DND-41 (cell line): ENCODE data around the gene NT5M.
"Not testable (repeated sequence)": the region's sequence is repeated elsewhere in the genome, so short reads cannot be mapped to it uniquely, and the experiment has no call there.

Experiments used
- ATAC-seq: fragments of 200-7000 bp; cut with Tn5 transposase; 3 replicates; pipeline ENCODE4 v1.9.1; 2021; ENCODE audit warnings: low read depth; ENCODE audit not compliant: insufficient read depth
- DNase-seq: peaks from one replicate; pipeline ENCODE4 v3.0.0-alpha.2; 2020
- H2AFZ ChIP-seq: 2 replicates; pipeline ENCODE4 v1.6.0; 2012; ENCODE audit warnings: low read depth, low read length
- H3K27ac ChIP-seq: 2 replicates; pipeline ENCODE4 v1.5.1; 2012; ENCODE audit warnings: low read length, inconsistent platforms
- H3K27me3 ChIP-seq: fragments of 200-600 bp; sonication (generic); 2 replicates; pipeline ENCODE4 v1.6.0; 2012; ENCODE audit warnings: low read length, mild to moderate bottlenecking, inconsistent platforms; ENCODE audit not compliant: insufficient read depth, poor library complexity
- H3K36me3 ChIP-seq: 2 replicates; pipeline ENCODE4 v1.5.1; 2012; ENCODE audit warnings: low read length, inconsistent platforms; ENCODE audit not compliant: insufficient read depth
- H3K4me1 ChIP-seq: 2 replicates; pipeline ENCODE4 v1.5.1; 2012; ENCODE audit warnings: mild to moderate bottlenecking, low read length; ENCODE audit not compliant: insufficient read depth
- H3K4me2 ChIP-seq: 2 replicates; pipeline ENCODE4 v1.6.0; 2012; ENCODE audit warnings: mild to moderate bottlenecking, moderate library complexity, low read length, inconsistent platforms; ENCODE audit not compliant: insufficient read depth
- H3K4me3 ChIP-seq, 2 experiments: fragments of 200-600 bp in 1 of 2; shearing (Covaris generic) in 1 of 2; 2 replicates each; pipeline ENCODE4 v1.5.1; 2012 to 2016; ENCODE audit warnings: inconsistent platforms in 2 of 2, low read length in 2 of 2, mild to moderate bottlenecking in 2 of 2, low read depth in 1 of 2, moderate library complexity in 1 of 2
- H3K79me2 ChIP-seq: 2 replicates; pipeline ENCODE4 v1.6.0; 2012; ENCODE audit warnings: low read length, inconsistent platforms; ENCODE audit not compliant: insufficient read depth
- H3K9ac ChIP-seq: 2 replicates; pipeline ENCODE4 v1.6.0; 2012; ENCODE audit warnings: low read depth, mild to moderate bottlenecking, inconsistent platforms, low read length, moderate library complexity
- H3K9me3 ChIP-seq: 2 replicates; pipeline ENCODE4 v1.5.1; 2012; ENCODE audit warnings: low read length, moderate library complexity, mild to moderate bottlenecking, inconsistent platforms; ENCODE audit not compliant: insufficient read depth, severe bottlenecking
- H4K20me1 ChIP-seq: 2 replicates; pipeline ENCODE4 v1.6.0; 2012; ENCODE audit warnings: low read length; ENCODE audit not compliant: insufficient read depth
- EZH2 ChIP-seq: IDR thresholded peaks from 3 replicates; pipeline ENCODE4 v1.6.1; 2012; ENCODE audit warnings: borderline replicate concordance, low read depth, mild to moderate bottlenecking, moderate library complexity, low read length, inconsistent platforms; ENCODE audit not compliant: severe bottlenecking
- TF ChIP-seq, protein P1 (sequence below): IDR thresholded peaks from 2 replicates; pipeline ENCODE4 v1.5.1; 2012; ENCODE audit warnings: borderline replicate concordance, low read length, moderate library complexity, mild to moderate bottlenecking; ENCODE audit not compliant: poor library complexity, severe bottlenecking; ENCODE audit errors: extremely low read depth

NT5M gene

DNA sequence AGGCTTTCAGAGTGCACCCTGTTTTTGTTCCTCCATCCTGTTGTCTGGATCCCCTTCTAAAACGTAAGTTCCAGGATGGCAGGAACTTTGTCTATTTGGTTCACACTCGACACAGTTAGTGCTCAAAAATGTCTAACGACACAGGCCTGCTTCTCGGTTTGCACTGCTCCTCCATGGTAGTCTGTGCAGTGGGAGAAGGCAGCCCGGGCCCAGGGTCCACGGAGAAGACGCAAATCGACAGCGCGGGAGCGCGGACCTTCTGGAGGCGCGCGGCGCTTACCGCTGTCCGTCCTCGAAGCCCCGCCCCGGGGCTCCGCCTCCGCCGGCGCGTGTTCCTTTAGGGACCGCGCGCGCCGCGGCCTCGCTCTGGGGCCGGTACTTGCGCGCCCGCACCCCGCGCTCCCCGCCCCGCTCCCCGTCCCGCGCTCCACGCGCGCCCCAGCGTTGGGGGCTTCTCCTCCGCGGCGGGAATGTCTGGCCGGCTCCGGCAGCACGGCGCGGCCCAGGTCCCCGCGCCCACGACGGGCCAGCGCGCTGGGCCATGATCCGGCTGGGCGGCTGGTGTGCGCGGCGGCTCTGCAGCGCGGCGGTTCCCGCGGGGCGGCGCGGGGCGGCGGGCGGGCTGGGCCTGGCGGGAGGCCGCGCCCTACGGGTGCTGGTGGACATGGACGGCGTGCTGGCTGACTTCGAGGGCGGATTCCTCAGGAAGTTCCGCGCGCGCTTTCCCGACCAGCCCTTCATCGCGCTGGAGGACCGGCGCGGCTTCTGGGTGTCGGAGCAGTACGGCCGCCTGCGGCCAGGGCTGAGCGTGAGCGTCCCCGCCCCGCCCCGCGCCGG lies at the start of gene NT5M:
TSS of gene NT5M (plus strand) at position 364 of the 837 bp plus-strand sequence. CDS start at position 542, 178 bp downstream.
- peak; percentile 81 for DNase-seq
- peak within 1 kb of the TSS; percentile 100 for H2AFZ ChIP-seq
- peaks cover 38% of the 10 kb centered on the region for H3K4me1 ChIP-seq
- no peaks in the 10 kb centered on the region for H3K36me3 ChIP-seq
- no peaks in the 10 kb centered on the region; the same call in 1 of the 2 replicates for H4K20me1 ChIP-seq
- ATAC-seq = peak; percentile 73
- no peaks in the 10 kb centered on the region for H3K9me3 ChIP-seq
- H3K27ac ChIP-seq = peak within 1 kb of the TSS; percentile 91
- H3K4me2 ChIP-seq = peak within 1 kb of the TSS; percentile 93
- TF ChIP-seq, protein P1, sequence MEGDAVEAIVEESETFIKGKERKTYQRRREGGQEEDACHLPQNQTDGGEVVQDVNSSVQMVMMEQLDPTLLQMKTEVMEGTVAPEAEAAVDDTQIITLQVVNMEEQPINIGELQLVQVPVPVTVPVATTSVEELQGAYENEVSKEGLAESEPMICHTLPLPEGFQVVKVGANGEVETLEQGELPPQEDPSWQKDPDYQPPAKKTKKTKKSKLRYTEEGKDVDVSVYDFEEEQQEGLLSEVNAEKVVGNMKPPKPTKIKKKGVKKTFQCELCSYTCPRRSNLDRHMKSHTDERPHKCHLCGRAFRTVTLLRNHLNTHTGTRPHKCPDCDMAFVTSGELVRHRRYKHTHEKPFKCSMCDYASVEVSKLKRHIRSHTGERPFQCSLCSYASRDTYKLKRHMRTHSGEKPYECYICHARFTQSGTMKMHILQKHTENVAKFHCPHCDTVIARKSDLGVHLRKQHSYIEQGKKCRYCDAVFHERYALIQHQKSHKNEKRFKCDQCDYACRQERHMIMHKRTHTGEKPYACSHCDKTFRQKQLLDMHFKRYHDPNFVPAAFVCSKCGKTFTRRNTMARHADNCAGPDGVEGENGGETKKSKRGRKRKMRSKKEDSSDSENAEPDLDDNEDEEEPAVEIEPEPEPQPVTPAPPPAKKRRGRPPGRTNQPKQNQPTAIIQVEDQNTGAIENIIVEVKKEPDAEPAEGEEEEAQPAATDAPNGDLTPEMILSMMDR = no peak
- no peak for TF ChIP-seq EZH2
- peak within 1 kb of the TSS; percentile 84 for H3K9ac ChIP-seq
- no peaks in the 10 kb centered on the region for H3K27me3 ChIP-seq
- peak within 1 kb of the TSS; percentile 83 to 84 for H3K4me3 ChIP-seq
- H3K79me2 ChIP-seq = peaks cover 9% of the 10 kb centered on the region

- Histone ChIP-seq H3K4me3 (no peak overlapping the region), H2AFZ (no peak overlapping the region), H3K27me3 (no peaks in the 10 kb centered on the region), H3K36me3 (peaks cover 91% of the 10 kb centered on the region), H3K4me1 (no peaks in the 10 kb centered on the region), H3K27ac (no peak overlapping the region), H4K20me1 (no peaks in the 10 kb centered on the region), H3K9me3 (no peaks in the 10 kb centered on the region), H3K79me2 (no peaks in the 10 kb centered on the region; the same call in 1 of the 2 replicates), H3K4me2 (no peak overlapping the region), H3K9ac (no peak overlapping the region)
- no peak for TF ChIP-seq EZH2
- TF ChIP-seq, protein P1 = no peak
- ATAC-seq (no peak), DNase-seq (no peak)
Measured at GRCh38 chr17:17253406-17253805, 49.8 kb upstream of the NT5M start.

- H3K36me3 ChIP-seq = peaks cover 91% of the 10 kb centered on the region
- H2AFZ ChIP-seq = no peak overlapping the region
- TF ChIP-seq EZH2 = no peak
- TF ChIP-seq, protein P1 = no peak
Measured at GRCh38 chr17:17254036-17254435, 49.1 kb upstream of the NT5M start.

GRCh38 chr17:17255689-17256088 lies 47.5 kb upstream of the NT5M start:
- not testable (repeated sequence) for ATAC-seq, H3K27me3 ChIP-seq, H3K9me3 ChIP-seq, DNase-seq, H3K4me1 ChIP-seq, H2AFZ ChIP-seq, H3K27ac ChIP-seq, H4K20me1 ChIP-seq, H3K79me2 ChIP-seq, H3K4me3 ChIP-seq, H3K4me2 ChIP-seq, H3K9ac ChIP-seq
- H3K36me3 ChIP-seq = peaks cover 91% of the 10 kb centered on the region

More at GRCh38 chr17:17254036-17254435, 49.1 kb upstream of the NT5M start:
- no peak overlapping the region for H3K4me3 ChIP-seq
- H3K4me2 ChIP-seq = no peak overlapping the region
- no peak overlapping the region; the same call in 1 of the 2 replicates for H3K9ac ChIP-seq
- H3K79me2 ChIP-seq = peaks cover 2% of the 10 kb centered on the region; the same call in 1 of the 2 replicates
- no peaks in the 10 kb centered on the region for H3K27me3 ChIP-seq
- ATAC-seq (no peak), DNase-seq (no peak)
- H4K20me1 ChIP-seq = no peaks in the 10 kb centered on the region
- no peaks in the 10 kb centered on the region for H3K9me3 ChIP-seq
- no peaks in the 10 kb centered on the region for H3K4me1 ChIP-seq
- H3K27ac ChIP-seq = no peak overlapping the region
